Breast epithelium (tissue), 4 donors: ENCODE data around the gene AFF3. TPM values are rescaled to one million over a fixed set of nuclear protein-coding genes. Genes with fewer than 3 reads are reported as not detected.

Experiments
- DNase-seq, 2 donors: peaks; one replicate each; pipeline ENCODE4 v3.0.0-alpha.2; 2019; ENCODE audit warnings: low spot score in 2 of 2
- H3K27ac ChIP-seq, 2 donors: fragments of 200-600 bp; sonication (generic) in 1 of 2; one replicate each; pipeline ENCODE4 v1.5.1; 2016 to 2019; ENCODE audit warnings: mild to moderate bottlenecking in 1 of 2
- H3K27me3 ChIP-seq, 2 donors: fragments of 200-600 bp; sonication (generic) in 1 of 2; one replicate each; pipeline versions ENCODE4 v1.5.1 to v1.6.0; 2017 to 2019; ENCODE audit warnings: control low read depth in 1 of 2, mild to moderate bottlenecking in 1 of 2
- H3K36me3 ChIP-seq: fragments of 200-600 bp; one replicate; pipeline ENCODE4 v1.5.1; 2019
- H3K4me1 ChIP-seq, 2 donors: fragments of 200-600 bp; sonication (generic); one replicate each; pipeline ENCODE4 v1.5.1; 2016 to 2019; ENCODE audit warnings: control low read depth in 1 of 2
- H3K4me3 ChIP-seq, 3 donors: fragments of 200-600 bp; sonication (generic); 1 replicate in 2 of 3; 2 replicates in 1 of 3; pipeline ENCODE4 v1.5.1; 2016 to 2019; ENCODE audit warnings: mild to moderate bottlenecking in 3 of 3, moderate library complexity in 2 of 3
- H3K9me3 ChIP-seq, 2 donors: fragments of 200-600 bp; sonication (generic) in 1 of 2; one replicate each; pipeline ENCODE4 v1.5.1; 2016 to 2019; ENCODE audit warnings: control low read depth in 1 of 2
- POLR2A ChIP-seq: fragments of 450-650 bp; IDR thresholded peaks from one replicate; pipeline ENCODE4 v1.6.1; 2016; ENCODE audit warnings: antibody characterized with exemption, mild to moderate bottlenecking, moderate library complexity
- POLR2AphosphoS5 ChIP-seq, 3 donors: sonication (generic); formaldehyde crosslinking; IDR thresholded peaks; one replicate each; pipeline ENCODE4 v1.6.1; 2017; ENCODE audit warnings: antibody characterized with exemption in 3 of 3
- intact Hi-C: fragments of 100-400 bp; cut with DNase I; formaldehyde crosslinking; loops from one replicate; pipeline ENCODE4 v1.15.1; 2023; ENCODE audit warnings: low total_unique reads
- total RNA-seq, 3 donors: library from RNA; depleted of rRNA; stranded (reverse); fragments of >200 nt; gene quantifications; one replicate each; pipeline ENCODE4 v1.1.0, GENCODE V29; 2016
- TF ChIP-seq, protein P1 (sequence below), 3 donors: fragments of 450-650 bp; IDR thresholded peaks; one replicate each; pipeline ENCODE4 v1.5.1; 2016 to 2017; ENCODE audit warnings: antibody characterized with exemption in 3 of 3, mild to moderate bottlenecking in 3 of 3, moderate library complexity in 3 of 3

Gene AFF3
- total RNA-seq, 3 donors from 2014 or later: 8.2 to 116 (median 63.6) TPM

DNA sequence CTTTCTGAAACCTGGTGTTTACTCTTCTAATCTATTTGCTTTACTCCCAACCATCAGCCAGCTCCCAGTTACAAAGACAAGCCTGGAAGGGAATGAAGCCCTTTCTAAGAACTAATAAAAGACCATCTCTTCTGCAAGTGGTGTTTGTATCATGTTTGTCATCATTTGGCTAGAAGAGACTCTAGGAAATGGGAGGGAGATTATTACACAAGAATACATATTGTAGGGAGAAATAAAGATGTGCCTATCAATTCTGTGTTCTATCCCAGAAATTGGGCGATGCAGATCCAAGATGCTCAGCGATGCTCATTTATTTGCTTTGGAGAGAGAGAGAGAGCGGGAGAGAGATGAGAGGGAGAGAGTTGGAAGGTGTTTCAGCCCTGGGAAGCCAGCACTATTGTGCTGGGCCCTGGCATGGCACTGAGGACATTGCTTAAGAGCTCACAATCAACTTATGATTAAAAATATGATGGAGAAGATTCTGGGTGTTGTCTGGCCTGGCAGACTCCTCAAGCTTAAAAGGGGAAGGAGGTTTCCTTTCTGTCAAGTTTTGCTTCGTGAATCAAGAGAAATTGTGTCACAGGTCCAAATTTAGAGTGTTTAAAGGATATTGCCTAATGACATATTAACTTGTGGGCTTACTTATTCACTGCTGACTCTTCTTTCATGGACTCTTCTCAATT lies 41.8 kb upstream of the AFF3 start:
- no peak for TF ChIP-seq POLR2AphosphoS5 (IDR thresholded peaks at IDR 0.05)
- TF ChIP-seq, protein P1, sequence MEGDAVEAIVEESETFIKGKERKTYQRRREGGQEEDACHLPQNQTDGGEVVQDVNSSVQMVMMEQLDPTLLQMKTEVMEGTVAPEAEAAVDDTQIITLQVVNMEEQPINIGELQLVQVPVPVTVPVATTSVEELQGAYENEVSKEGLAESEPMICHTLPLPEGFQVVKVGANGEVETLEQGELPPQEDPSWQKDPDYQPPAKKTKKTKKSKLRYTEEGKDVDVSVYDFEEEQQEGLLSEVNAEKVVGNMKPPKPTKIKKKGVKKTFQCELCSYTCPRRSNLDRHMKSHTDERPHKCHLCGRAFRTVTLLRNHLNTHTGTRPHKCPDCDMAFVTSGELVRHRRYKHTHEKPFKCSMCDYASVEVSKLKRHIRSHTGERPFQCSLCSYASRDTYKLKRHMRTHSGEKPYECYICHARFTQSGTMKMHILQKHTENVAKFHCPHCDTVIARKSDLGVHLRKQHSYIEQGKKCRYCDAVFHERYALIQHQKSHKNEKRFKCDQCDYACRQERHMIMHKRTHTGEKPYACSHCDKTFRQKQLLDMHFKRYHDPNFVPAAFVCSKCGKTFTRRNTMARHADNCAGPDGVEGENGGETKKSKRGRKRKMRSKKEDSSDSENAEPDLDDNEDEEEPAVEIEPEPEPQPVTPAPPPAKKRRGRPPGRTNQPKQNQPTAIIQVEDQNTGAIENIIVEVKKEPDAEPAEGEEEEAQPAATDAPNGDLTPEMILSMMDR (IDR thresholded peaks at IDR 0.05): no peak
- no peak for TF ChIP-seq POLR2A
- intact Hi-C loops: no loop called here
- H3K4me1 ChIP-seq: no peaks in the 10 kb centered on the region
- H3K27me3 ChIP-seq: no peaks in the 10 kb centered on the region
- no peak overlapping the region for H3K4me3 ChIP-seq
- H3K27ac ChIP-seq: no peak overlapping the region
- H3K36me3 ChIP-seq: no peaks in the 10 kb centered on the region
- DNase-seq: no peak
- H3K9me3 ChIP-seq: no peaks in the 10 kb centered on the region

DNA sequence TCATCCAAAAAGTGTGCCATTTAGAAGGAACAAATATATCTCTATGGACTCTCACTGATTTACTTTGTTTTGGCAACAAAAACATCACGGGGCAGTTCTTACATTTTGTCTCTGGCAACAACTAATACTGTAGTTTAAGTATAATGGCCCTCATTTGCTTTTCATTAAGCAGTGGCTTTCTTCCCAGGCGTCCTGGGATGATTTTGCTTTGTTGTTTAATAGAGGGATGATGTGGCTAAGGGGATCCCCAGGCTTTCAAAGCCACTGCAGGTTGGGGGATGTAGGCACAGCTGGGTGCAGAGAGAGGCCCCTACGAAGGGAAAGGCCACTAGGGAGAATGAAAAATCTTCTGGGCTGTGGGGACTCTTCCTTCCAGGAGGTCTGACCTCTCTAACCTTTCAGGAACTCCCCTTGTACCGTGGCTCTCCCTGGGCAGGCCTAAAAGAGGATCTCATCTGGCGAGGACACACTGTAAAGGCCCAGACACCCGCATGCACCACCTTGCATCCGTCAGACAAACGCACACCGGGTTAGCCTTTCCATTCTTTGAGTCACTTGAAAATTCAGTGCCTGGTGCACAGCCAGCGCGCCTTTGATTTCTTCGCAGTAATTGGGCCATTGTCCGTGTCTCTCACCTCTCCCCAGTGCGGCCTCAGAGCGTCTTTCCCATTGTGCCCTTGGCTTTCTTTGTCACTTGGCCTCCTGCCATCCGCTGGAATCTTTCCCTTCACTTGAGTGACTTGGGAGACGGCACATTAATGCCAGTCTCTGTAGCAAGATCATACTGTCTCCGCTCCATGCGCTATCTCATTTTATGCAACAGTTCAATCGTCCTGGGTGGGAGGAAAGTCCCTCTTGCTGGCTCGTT lies 40.3 kb upstream of the AFF3 start:
- Histone ChIP-seq H3K4me1 (no peaks in the 10 kb centered on the region), H3K9me3 (no peaks in the 10 kb centered on the region), H3K36me3 (no peaks in the 10 kb centered on the region), H3K4me3 (no peak overlapping the region), H3K27me3 (no peaks in the 10 kb centered on the region), H3K27ac (no peak overlapping the region)
- intact Hi-C loops: no loop called here
- peak in 1 of 2 donors; percentile 62 for DNase-seq
- no peak for TF ChIP-seq POLR2AphosphoS5 (IDR thresholded peaks at IDR 0.05)
- no peak for TF ChIP-seq POLR2A
- TF ChIP-seq, protein P1 (IDR thresholded peaks at IDR 0.05): no peak

DNA sequence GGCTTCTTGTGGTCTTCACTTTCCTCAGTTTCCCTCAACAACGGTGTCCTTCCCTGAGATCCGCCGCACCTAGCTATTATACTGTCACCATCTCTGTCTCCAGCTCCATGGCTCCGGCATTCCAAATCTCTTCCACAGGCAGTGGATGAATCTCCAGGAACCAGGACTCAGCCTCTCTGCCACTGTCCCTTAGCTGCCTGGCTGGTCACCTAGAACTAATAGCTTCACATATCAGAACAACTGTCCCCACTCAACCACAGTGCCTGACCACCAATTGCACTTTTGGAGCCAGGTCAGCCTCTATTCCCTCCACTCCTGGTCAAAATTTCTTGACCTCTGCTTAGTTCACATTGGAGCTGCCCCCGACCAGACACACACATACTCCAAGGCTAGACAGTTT lies 38.1 kb upstream of the AFF3 start:
- H3K27me3 ChIP-seq: no peaks in the 10 kb centered on the region
- TF ChIP-seq POLR2A: no peak
- H3K27ac ChIP-seq: no peak overlapping the region
- DNase-seq: no peak
- no peaks in the 10 kb centered on the region for H3K36me3 ChIP-seq
- intact Hi-C loops: no loop called here
- H3K4me1 ChIP-seq: no peaks in the 10 kb centered on the region
- no peaks in the 10 kb centered on the region for H3K9me3 ChIP-seq
- H3K4me3 ChIP-seq: no peak overlapping the region

DNA sequence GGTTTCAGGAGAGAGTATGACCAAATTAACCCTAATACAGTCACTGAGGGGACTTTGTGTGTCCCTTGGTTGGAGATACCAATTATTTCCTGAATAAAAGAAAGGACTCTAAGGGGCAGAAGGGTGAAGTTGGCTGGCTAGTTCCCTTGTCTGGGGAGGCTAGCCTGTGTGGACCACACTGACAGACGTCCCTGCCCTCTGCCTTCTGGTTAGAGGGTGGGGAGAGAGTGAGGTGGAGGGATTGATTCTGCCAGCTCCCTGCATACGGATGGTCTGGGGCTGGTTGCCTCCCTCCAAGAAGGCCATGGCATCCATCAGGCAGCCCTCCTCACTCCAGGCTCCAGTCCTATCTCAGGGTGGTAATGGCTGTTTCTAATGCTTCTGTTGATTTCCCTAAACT lies 37.4 kb upstream of the AFF3 start:
- TF ChIP-seq POLR2AphosphoS5 (IDR thresholded peaks at IDR 0.05) (no peak), POLR2A (no peak)
- TF ChIP-seq, protein P1 (IDR thresholded peaks at IDR 0.05): no peak
- no peaks in the 10 kb centered on the region for H3K4me1 ChIP-seq
- no peak overlapping the region for H3K27ac ChIP-seq
- H3K4me3 ChIP-seq: no peak overlapping the region
- intact Hi-C loops: no loop called here
- no peaks in the 10 kb centered on the region for H3K9me3 ChIP-seq
- H3K27me3 ChIP-seq: no peaks in the 10 kb centered on the region
- DNase-seq: no peak
- H3K36me3 ChIP-seq: no peaks in the 10 kb centered on the region

DNA sequence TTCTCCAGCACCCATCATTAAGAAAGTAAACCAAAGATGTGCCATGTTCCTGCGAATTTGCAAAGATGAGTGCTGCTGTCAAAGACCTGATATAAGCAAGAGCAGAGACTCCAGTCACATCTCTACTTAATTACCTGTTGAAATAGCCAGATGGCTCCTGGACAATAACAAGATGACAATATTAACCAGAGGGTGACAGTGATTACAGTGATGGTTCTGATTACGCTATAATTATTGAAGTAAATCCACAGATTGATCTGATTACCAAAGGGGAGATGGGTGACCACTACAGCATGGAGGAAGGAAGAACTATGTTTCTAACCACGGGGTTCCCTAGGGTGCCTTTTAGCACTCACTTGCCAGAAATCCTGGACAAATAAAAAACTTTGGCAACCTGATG lies 36.5 kb upstream of the AFF3 start:
- Histone ChIP-seq H3K27ac (no peak overlapping the region), H3K9me3 (no peaks in the 10 kb centered on the region), H3K4me1 (no peaks in the 10 kb centered on the region), H3K27me3 (no peaks in the 10 kb centered on the region), H3K36me3 (no peaks in the 10 kb centered on the region), H3K4me3 (no peak overlapping the region)
- TF ChIP-seq POLR2AphosphoS5 (IDR thresholded peaks at IDR 0.05) (no peak), POLR2A (no peak)
- TF ChIP-seq, protein P1 (IDR thresholded peaks at IDR 0.05): no peak
- no peak for DNase-seq
- intact Hi-C loops: no loop called here
